Breast epithelium (tissue), 3 donors: ENCODE data around the gene KIFC1.

Experiments
- CTCF ChIP-seq, 3 donors: fragments of 450-650 bp; IDR thresholded peaks; one replicate each; pipeline ENCODE4 v1.5.1; 2016 to 2017; ENCODE audit warnings: antibody characterized with exemption in 3 of 3, mild to moderate bottlenecking in 3 of 3, moderate library complexity in 3 of 3
- POLR2AphosphoS5 ChIP-seq, 3 donors: sonication (generic); formaldehyde crosslinking; IDR thresholded peaks; one replicate each; pipeline ENCODE4 v1.6.1; 2017; ENCODE audit warnings: antibody characterized with exemption in 3 of 3

- TF ChIP-seq CTCF (IDR thresholded peaks at IDR 0.05) (no peak), POLR2AphosphoS5 (IDR thresholded peaks at IDR 0.05) (no peak)
These were observed 17.4 kb upstream of the KIFC1 start for GRCh38 chr6:33373960-33374910.
